ENCODE data around the gene MRPS15.

Gene MRPS15

DNA sequence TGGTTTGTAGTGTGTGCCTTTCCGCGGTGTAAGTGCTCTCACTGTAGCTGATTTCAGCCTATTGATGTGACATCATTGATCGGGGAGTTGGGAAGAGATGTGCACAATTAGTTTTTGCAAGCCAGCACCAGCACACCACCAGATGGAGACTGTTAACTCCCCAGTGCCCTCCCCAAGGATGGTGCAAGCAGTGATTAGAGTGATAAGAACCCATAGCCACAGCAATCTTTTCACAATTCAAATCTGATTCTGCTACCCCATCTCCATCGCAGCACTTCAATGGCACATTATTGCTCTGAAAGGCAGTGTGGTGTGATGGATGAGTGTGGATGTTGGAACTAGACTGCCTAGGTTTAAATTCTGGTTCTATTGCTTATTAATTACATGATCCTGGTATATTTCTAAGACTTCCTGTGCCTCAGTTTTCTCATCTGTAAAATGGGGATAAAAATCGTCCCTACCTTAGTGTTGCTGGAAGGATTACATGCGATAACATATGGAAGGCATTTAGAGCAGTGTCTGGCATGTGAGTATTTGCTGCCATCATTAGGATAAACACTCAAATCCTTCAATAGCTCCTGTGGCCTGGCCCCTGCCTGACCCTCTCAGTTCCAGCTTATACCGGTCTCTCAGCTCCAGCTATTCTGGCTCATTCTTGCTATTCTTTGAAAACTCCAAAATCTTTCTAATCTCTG, 11.9 kb upstream of the MRPS15 start:
- no peaks in the 10 kb centered on the region for H3K27me3 ChIP-seq (ENCODE audit: insufficient read depth, low read length)
- H3K9me3 ChIP-seq (ENCODE audit: insufficient read depth, low read depth, low read length) = peaks cover 3% of the 10 kb centered on the region
- no peak overlapping the region for H4K8ac ChIP-seq (ENCODE audit: low read depth, low read length)
- H2AK5ac ChIP-seq (ENCODE audit: low read length) = no peak overlapping the region
- H3K4me3 ChIP-seq (ENCODE audit: low read depth, low read length) = no peak overlapping the region
- H2BK120ac ChIP-seq (ENCODE audit: insufficient read depth, low read length, poor library complexity) = no peak overlapping the region
- H4K12ac ChIP-seq (ENCODE audit: low read depth, low read length) = no peak overlapping the region
- peaks cover 0 to 11% of the 10 kb centered on the region in 2 experiments for H3K36me3 ChIP-seq (ENCODE audit: control insufficient read depth in 1 of 2, insufficient read depth in 2 of 2, low read length in 2 of 2)
- no peak overlapping the region for H3K23ac ChIP-seq (ENCODE audit: low read length)
- H3K4me1 ChIP-seq (ENCODE audit: control insufficient read depth in 1 of 2, insufficient read depth in 2 of 2, low read length in 2 of 2) = peaks cover 0 to 4% of the 10 kb centered on the region in 2 experiments
- no peak overlapping the region for H3K27ac ChIP-seq (ENCODE audit: low read depth, low read length)
- no peak overlapping the region for H4K91ac ChIP-seq (ENCODE audit: low read depth, low read length)
- WGBS (ENCODE audit: extremely low coverage, insufficient coverage, insufficient read length) = no CpG with 5 or more reads among the region's 7 CpGs
- peaks cover 2% of the 10 kb centered on the region for H3K79me1 ChIP-seq (ENCODE audit: low read length)
- H3K4ac ChIP-seq (ENCODE audit: low read depth, low read length) = no peak overlapping the region
- H3K4me2 ChIP-seq (ENCODE audit: low read length) = no peak overlapping the region
- no peak overlapping the region for H3K18ac ChIP-seq (ENCODE audit: low read length)
- DNase-seq = no peak
- H2BK12ac ChIP-seq (ENCODE audit: low read length) = no peak overlapping the region
- H2AFZ ChIP-seq (ENCODE audit: insufficient read depth, low read length, poor library complexity) = no peak overlapping the region
- no peak overlapping the region for H3K9ac ChIP-seq (ENCODE audit: low read length)
- peaks cover 2% of the 10 kb centered on the region for H3K79me2 ChIP-seq (ENCODE audit: control insufficient read depth, insufficient read depth, low read length, poor library complexity)
- no peak overlapping the region for H2BK5ac ChIP-seq (ENCODE audit: low read depth, low read length, poor library complexity)
- H3K14ac ChIP-seq (ENCODE audit: low read length) = no peak overlapping the region

DNA sequence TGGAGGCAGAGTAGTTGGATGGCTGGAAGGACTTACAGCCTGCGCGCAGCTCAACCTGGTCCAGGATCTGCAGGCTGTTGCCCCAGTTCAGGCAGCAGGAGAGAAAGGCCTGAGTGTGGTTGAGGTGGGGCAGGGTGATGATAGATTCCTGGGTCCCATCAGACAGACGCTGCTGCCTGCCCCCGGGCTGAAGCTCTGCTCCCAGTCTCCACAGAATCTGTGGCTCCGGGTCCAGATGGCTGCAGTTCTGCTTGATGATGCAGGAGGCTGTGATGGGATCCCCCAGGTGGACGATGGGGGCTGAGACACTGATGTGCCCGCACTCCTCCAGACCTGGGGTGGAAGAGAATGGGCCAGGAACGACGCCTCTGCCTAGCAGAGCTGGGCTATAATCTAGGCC, 11.2 kb upstream of the MRPS15 start:
- Histone ChIP-seq H3K27ac (ENCODE audit: low read depth, low read length) (no peak overlapping the region), H3K9ac (ENCODE audit: low read length) (no peak overlapping the region), H4K8ac (ENCODE audit: low read depth, low read length) (no peak overlapping the region), H2AFZ (ENCODE audit: insufficient read depth, low read length, poor library complexity) (no peak overlapping the region), H3K9me3 (ENCODE audit: insufficient read depth, low read depth, low read length) (peaks cover 1% of the 10 kb centered on the region), H3K4me1 (ENCODE audit: control insufficient read depth in 1 of 2, insufficient read depth in 2 of 2, low read length in 2 of 2) (peaks cover 0 to 4% of the 10 kb centered on the region in 2 experiments), H2AK5ac (ENCODE audit: low read length) (no peak overlapping the region), H3K79me1 (ENCODE audit: low read length) (peaks cover 2% of the 10 kb centered on the region), H3K4me2 (ENCODE audit: low read length) (no peak overlapping the region), H2BK5ac (ENCODE audit: low read depth, low read length, poor library complexity) (no peak overlapping the region), H4K91ac (ENCODE audit: low read depth, low read length) (no peak overlapping the region), H2BK12ac (ENCODE audit: low read length) (no peak overlapping the region), H3K4me3 (ENCODE audit: low read depth, low read length) (no peak overlapping the region), H3K18ac (ENCODE audit: low read length) (no peak overlapping the region), H3K4ac (ENCODE audit: low read depth, low read length) (no peak overlapping the region), H2BK120ac (ENCODE audit: insufficient read depth, low read length, poor library complexity) (no peak overlapping the region), H3K79me2 (ENCODE audit: control insufficient read depth, insufficient read depth, low read length, poor library complexity) (peaks cover 2% of the 10 kb centered on the region), H3K23ac (ENCODE audit: low read length) (no peak overlapping the region), H3K27me3 (ENCODE audit: insufficient read depth, low read length) (no peaks in the 10 kb centered on the region), H4K12ac (ENCODE audit: low read depth, low read length) (no peak overlapping the region), H3K14ac (ENCODE audit: low read length) (no peak overlapping the region), H3K36me3 (ENCODE audit: control insufficient read depth in 1 of 2, insufficient read depth in 2 of 2, low read length in 2 of 2) (peaks cover 0 to 10% of the 10 kb centered on the region in 2 experiments)
- no CpG with 5 or more reads among the region's 9 CpGs for WGBS (ENCODE audit: extremely low coverage, insufficient coverage, insufficient read length)
- no peak for DNase-seq

DNA sequence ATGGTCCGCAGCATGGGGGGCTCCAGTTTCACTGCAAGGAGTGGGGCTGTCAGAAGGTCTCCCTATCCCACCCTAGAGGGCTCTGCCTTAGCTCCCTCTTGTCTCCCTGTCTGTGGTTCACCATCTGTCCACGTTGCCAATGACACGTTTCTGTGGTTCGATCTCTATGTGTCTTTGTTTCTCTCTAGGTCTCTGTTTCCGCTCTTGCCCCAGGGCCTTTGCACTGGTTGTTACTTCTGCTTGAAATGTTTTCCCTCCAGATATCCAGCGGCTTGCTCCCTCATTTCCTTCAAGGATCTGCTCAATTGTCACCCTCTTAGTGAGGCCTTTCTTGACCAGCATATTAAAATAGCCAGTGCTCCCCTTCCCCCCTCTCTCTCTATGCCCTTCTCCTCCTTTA, 8.5 kb upstream of the MRPS15 start:
- no CpG with 5 or more reads among the region's 6 CpGs for WGBS (ENCODE audit: extremely low coverage, insufficient coverage, insufficient read length)
- no peak overlapping the region for H2AFZ ChIP-seq (ENCODE audit: insufficient read depth, low read length, poor library complexity)
- H3K4ac ChIP-seq (ENCODE audit: low read depth, low read length) = no peak overlapping the region

DNA sequence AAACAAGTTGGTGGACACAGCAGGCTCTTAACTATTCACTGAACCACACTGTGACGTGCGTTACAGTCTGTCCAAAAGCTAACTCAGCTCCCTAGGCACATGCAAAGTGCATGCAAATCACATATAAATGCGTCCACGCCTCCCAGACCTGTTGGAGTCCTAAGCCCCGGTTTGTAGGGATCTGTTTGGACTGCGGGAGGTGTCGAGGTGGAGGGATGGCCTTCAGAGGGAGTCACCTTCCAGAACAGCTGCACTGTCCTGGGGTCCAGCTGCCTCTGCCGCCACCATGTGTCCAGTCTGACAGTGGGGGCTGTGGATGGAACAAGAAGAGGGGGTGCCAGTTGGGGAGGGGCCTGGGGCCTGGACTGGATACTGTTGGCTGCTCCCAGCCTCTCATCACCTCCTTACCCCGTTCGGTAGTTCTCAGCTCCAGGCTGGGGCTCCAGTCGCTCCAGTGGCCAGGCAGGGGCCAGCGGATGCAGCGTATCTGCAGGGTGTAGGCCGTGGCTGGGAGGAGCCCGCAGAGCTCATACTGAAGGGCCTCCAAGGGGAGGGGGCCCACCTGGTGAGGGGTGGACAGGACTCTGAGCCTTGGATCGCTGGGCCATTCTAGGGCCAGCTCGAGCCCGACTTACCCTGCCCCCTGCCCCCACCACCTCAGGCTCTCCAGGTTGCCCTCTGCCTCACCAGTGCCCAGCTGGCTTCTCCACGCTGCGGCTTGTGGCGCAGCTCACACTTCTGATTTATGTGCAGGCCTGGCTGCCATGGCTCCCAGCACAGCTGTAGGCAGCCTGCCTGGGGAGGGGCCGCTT, 7.9 kb upstream of the MRPS15 start:
- no peak overlapping the region for H3K4me3 ChIP-seq (ENCODE audit: low read depth, low read length)
- H2BK12ac ChIP-seq (ENCODE audit: low read length) = no peak overlapping the region
- H2AFZ ChIP-seq (ENCODE audit: insufficient read depth, low read length, poor library complexity) = no peak overlapping the region
- H4K12ac ChIP-seq (ENCODE audit: low read depth, low read length) = no peak overlapping the region
- peaks cover 0 to 10% of the 10 kb centered on the region in 2 experiments for H3K36me3 ChIP-seq (ENCODE audit: control insufficient read depth in 1 of 2, insufficient read depth in 2 of 2, low read length in 2 of 2)
- H2AK5ac ChIP-seq (ENCODE audit: low read length) = no peak overlapping the region
- no peak for DNase-seq
- no peaks in the 10 kb centered on the region for H3K27me3 ChIP-seq (ENCODE audit: insufficient read depth, low read length)
- H4K91ac ChIP-seq (ENCODE audit: low read depth, low read length) = no peak overlapping the region
- no peak overlapping the region for H3K27ac ChIP-seq (ENCODE audit: low read depth, low read length)
- no peak overlapping the region for H2BK120ac ChIP-seq (ENCODE audit: insufficient read depth, low read length, poor library complexity)
- H3K18ac ChIP-seq (ENCODE audit: low read length) = no peak overlapping the region
- no peak overlapping the region for H2BK5ac ChIP-seq (ENCODE audit: low read depth, low read length, poor library complexity)
- H3K9me3 ChIP-seq (ENCODE audit: insufficient read depth, low read depth, low read length) = no peaks in the 10 kb centered on the region
- no peak overlapping the region for H3K4ac ChIP-seq (ENCODE audit: low read depth, low read length)
- H3K4me2 ChIP-seq (ENCODE audit: low read length) = no peak overlapping the region
- no peak overlapping the region for H4K8ac ChIP-seq (ENCODE audit: low read depth, low read length)
- no peak overlapping the region for H3K9ac ChIP-seq (ENCODE audit: low read length)
- H3K79me2 ChIP-seq (ENCODE audit: control insufficient read depth, insufficient read depth, low read length, poor library complexity) = peaks cover 2% of the 10 kb centered on the region
- no peak overlapping the region for H3K23ac ChIP-seq (ENCODE audit: low read length)
- no peaks in the 10 kb centered on the region for H3K4me1 ChIP-seq (ENCODE audit: control insufficient read depth in 1 of 2, insufficient read depth in 2 of 2, low read length in 2 of 2)
- no peaks in the 10 kb centered on the region for H3K79me1 ChIP-seq (ENCODE audit: low read length)
- WGBS (ENCODE audit: extremely low coverage, insufficient coverage, insufficient read length) = no CpG with 5 or more reads among the region's 22 CpGs
- H3K14ac ChIP-seq (ENCODE audit: low read length) = no peak overlapping the region

More for the DNA sequence above, 8.5 kb upstream of the MRPS15 start:
- no peak overlapping the region for H2BK12ac ChIP-seq (ENCODE audit: low read length)
- no peak for DNase-seq
- H3K4me2 ChIP-seq (ENCODE audit: low read length) = no peak overlapping the region
- H3K14ac ChIP-seq (ENCODE audit: low read length) = no peak overlapping the region
- H3K36me3 ChIP-seq (ENCODE audit: control insufficient read depth in 1 of 2, insufficient read depth in 2 of 2, low read length in 2 of 2) = peaks cover 0 to 10% of the 10 kb centered on the region in 2 experiments
- H4K12ac ChIP-seq (ENCODE audit: low read depth, low read length) = no peak overlapping the region
- H3K23ac ChIP-seq (ENCODE audit: low read length) = no peak overlapping the region
- no peak overlapping the region for H2BK120ac ChIP-seq (ENCODE audit: insufficient read depth, low read length, poor library complexity)
- H3K9ac ChIP-seq (ENCODE audit: low read length) = no peak overlapping the region
- no peaks in the 10 kb centered on the region for H3K9me3 ChIP-seq (ENCODE audit: insufficient read depth, low read depth, low read length)
- H4K8ac ChIP-seq (ENCODE audit: low read depth, low read length) = no peak overlapping the region
- no peak overlapping the region for H3K18ac ChIP-seq (ENCODE audit: low read length)
- peaks cover 2% of the 10 kb centered on the region for H3K79me2 ChIP-seq (ENCODE audit: control insufficient read depth, insufficient read depth, low read length, poor library complexity)
- no peak overlapping the region for H4K91ac ChIP-seq (ENCODE audit: low read depth, low read length)
- H3K79me1 ChIP-seq (ENCODE audit: low read length) = no peaks in the 10 kb centered on the region
- H3K4me3 ChIP-seq (ENCODE audit: low read depth, low read length) = no peak overlapping the region
- no peak overlapping the region for H2AK5ac ChIP-seq (ENCODE audit: low read length)
- no peak overlapping the region for H2BK5ac ChIP-seq (ENCODE audit: low read depth, low read length, poor library complexity)
- H3K4me1 ChIP-seq (ENCODE audit: control insufficient read depth in 1 of 2, insufficient read depth in 2 of 2, low read length in 2 of 2) = no peaks in the 10 kb centered on the region
- no peak overlapping the region for H3K27ac ChIP-seq (ENCODE audit: low read depth, low read length)
- H3K27me3 ChIP-seq (ENCODE audit: insufficient read depth, low read length) = no peaks in the 10 kb centered on the region

Measured in trophoblast cell (in vitro differentiated cells and primary cell).